IPS-11a (cell line): ENCODE data around the gene HBEGF.
A peak's percentile ranks its signal among the peaks of the same experiment; 100 is the strongest.

Experiments
- H3K4me3 ChIP-seq: one replicate; pipeline ENCODE4 v1.5.1; 2013; ENCODE audit warnings: low read depth, low read length, control low read depth

HBEGF gene

GRCh38 chr5:140346348-140347221 is at the start of gene HBEGF:
Gene HBEGF, minus strand, starts transcription at chr5:140346603. Its CDS starts 275 bp downstream, at chr5:140346328.
- peak within 1 kb of the TSS; percentile 66 for H3K4me3 ChIP-seq

GRCh38 chr5:140393738-140394137 is 47.3 kb upstream of the HBEGF start:
- no peak overlapping the region for H3K4me3 ChIP-seq

GRCh38 chr5:140391732-140392131 is 45.3 kb upstream of the HBEGF start:
- no peak overlapping the region for H3K4me3 ChIP-seq

- no peak overlapping the region for H3K4me3 ChIP-seq
These were observed 44.9 kb upstream of the HBEGF start for GRCh38 chr5:140391312-140391711.

GRCh38 chr5:140388052-140388451 is 41.6 kb upstream of the HBEGF start:
- H3K4me3 ChIP-seq = no peak overlapping the region

- no peak overlapping the region for H3K4me3 ChIP-seq
These were observed 36.9 kb upstream of the HBEGF start for GRCh38 chr5:140383300-140383699.

GRCh38 chr5:140382866-140383265 is 36.5 kb upstream of the HBEGF start:
- no peak overlapping the region for H3K4me3 ChIP-seq

- H3K4me3 ChIP-seq = no peak overlapping the region
These were observed 35.6 kb upstream of the HBEGF start for GRCh38 chr5:140381972-140382371.

- no peak overlapping the region for H3K4me3 ChIP-seq
These were observed 34.9 kb upstream of the HBEGF start for GRCh38 chr5:140381351-140381750.

GRCh38 chr5:140372971-140373487 is 26.6 kb upstream of the HBEGF start:
- H3K4me3 ChIP-seq = no peak overlapping the region

GRCh38 chr5:140371356-140372151 is 25.2 kb upstream of the HBEGF start:
- H3K4me3 ChIP-seq = no peak overlapping the region

GRCh38 chr5:140367256-140368013 is 21.0 kb upstream of the HBEGF start:
- H3K4me3 ChIP-seq = no peak overlapping the region

- H3K4me3 ChIP-seq = no peak overlapping the region
These were observed 20.3 kb upstream of the HBEGF start for GRCh38 chr5:140366589-140367255.

GRCh38 chr5:140365941-140366340 is 19.5 kb upstream of the HBEGF start:
- H3K4me3 ChIP-seq = no peak overlapping the region

GRCh38 chr5:140365282-140365681 is 18.9 kb upstream of the HBEGF start:
- H3K4me3 ChIP-seq = no peak overlapping the region

GRCh38 chr5:140364472-140364765 is 18.0 kb upstream of the HBEGF start:
- H3K4me3 ChIP-seq = no peak overlapping the region

- H3K4me3 ChIP-seq = peak overlapping the region; percentile 35
These were observed 17.4 kb upstream of the HBEGF start for GRCh38 chr5:140363631-140364471.

- H3K4me3 ChIP-seq = peak overlapping the region; percentile 35
These were observed 16.6 kb upstream of the HBEGF start for GRCh38 chr5:140362875-140363630.

GRCh38 chr5:140362311-140362710 is 15.9 kb upstream of the HBEGF start:
- H3K4me3 ChIP-seq = no peak overlapping the region
